HG03575 (cell line): ENCODE results near the gene SIX3.

Experiments
- ATAC-seq: cut with Tn5 transposase; IDR thresholded peaks from one replicate; pipeline ENCODE4 v1.9.1; 2021; ENCODE audit not compliant: unreplicated experiment, insufficient number of reproducible peaks, low FRiP score; ENCODE audit errors: extremely low read depth

Gene SIX3

GRCh38 chr2:44941551-44942234 is at the start of gene SIX3:
SIX3 (plus strand) TSS chr2:44941702; CDS start chr2:44942105, 403 bp downstream.
- no peak for ATAC-seq

GRCh38 chr2:44894058-44894457 is 47.4 kb upstream of the SIX3 start:
- ATAC-seq, result no peak

GRCh38 chr2:44895061-44895460 is 46.4 kb upstream of the SIX3 start:
- no peak for ATAC-seq

- ATAC-seq, result no peak
Measured at GRCh38 chr2:44897406-44897805, 44.1 kb upstream of the SIX3 start.

GRCh38 chr2:44902217-44903137 is 39.0 kb upstream of the SIX3 start:
- ATAC-seq, result no peak

GRCh38 chr2:44904578-44904977 is 36.9 kb upstream of the SIX3 start:
- no peak for ATAC-seq

GRCh38 chr2:44906972-44907371 is 34.5 kb upstream of the SIX3 start:
- ATAC-seq, result no peak

- no peak for ATAC-seq
Measured at GRCh38 chr2:44909831-44910230, 31.7 kb upstream of the SIX3 start.

- ATAC-seq, result no peak
Measured at GRCh38 chr2:44912660-44913059, 28.8 kb upstream of the SIX3 start.

GRCh38 chr2:44916291-44916690 is 25.2 kb upstream of the SIX3 start:
- no peak for ATAC-seq

GRCh38 chr2:44918095-44918775 is 23.3 kb upstream of the SIX3 start:
- ATAC-seq, result no peak

GRCh38 chr2:44920751-44921150 is 20.8 kb upstream of the SIX3 start:
- no peak for ATAC-seq

GRCh38 chr2:44922776-44923175 is 18.7 kb upstream of the SIX3 start:
- ATAC-seq, result no peak

GRCh38 chr2:44925561-44926136 is 15.9 kb upstream of the SIX3 start:
- ATAC-seq, result no peak

- no peak for ATAC-seq
Measured at GRCh38 chr2:44926957-44927356, 14.5 kb upstream of the SIX3 start.

GRCh38 chr2:44927985-44928482 is 13.5 kb upstream of the SIX3 start:
- ATAC-seq, result no peak

GRCh38 chr2:44928483-44929158 is 12.9 kb upstream of the SIX3 start:
- ATAC-seq, result no peak

GRCh38 chr2:44929159-44929734 is 12.3 kb upstream of the SIX3 start:
- no peak for ATAC-seq
